ENCODE measurements around the gene ADAM15. TPM values are rescaled to one million over a fixed set of nuclear protein-coding genes. Genes with fewer than 3 reads are reported as not detected.

ADAM15 gene
- total and polyA plus RNA-seq, 2 of the 8 experiments (the other 6 are each of a cell fraction or from before 2014, with no cell fraction given), result 32.9 to 37.6 TPM

DNA sequence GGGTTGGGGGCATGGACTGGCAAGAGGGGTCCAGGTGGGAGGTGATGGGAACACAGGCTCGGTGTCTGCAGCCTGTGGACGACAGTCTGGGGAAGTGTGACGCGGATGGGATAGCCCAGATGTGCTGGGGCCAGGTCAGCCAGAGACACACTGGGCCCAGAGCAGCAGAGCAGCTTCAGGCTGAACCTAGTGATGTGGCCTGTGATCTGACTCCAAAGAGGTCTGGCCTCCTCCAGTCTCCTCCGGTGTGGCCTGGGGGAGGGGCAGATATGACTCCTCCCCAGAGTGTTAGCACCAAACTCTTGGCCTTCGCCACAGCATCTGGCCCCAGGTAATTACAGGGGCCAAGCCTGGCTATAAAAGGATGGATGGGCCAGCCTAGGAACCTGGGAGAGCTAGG, 41.0 kb downstream of the ADAM15 start:
- WGBS, 2 experiments (ENCODE audit: extremely low coverage in 1 of 2, insufficient coverage in 1 of 2, insufficient read length in 1 of 2, insufficient replicate concordance in 2 of 2, low coverage in 1 of 2, low lambda C conversion rate in 2 of 2, missing lambda C conversion rate in 1 of 2), result 98% methylated on average over 6 of the region's 6 CpGs; no CpG with 5 or more reads in 1 of the 2 experiments
- no peak overlapping the region for H4K5ac ChIP-seq (ENCODE audit: insufficient read length, low read depth, low read length)
- ChIA-PET POLR2A (ENCODE audit: partially characterized antibody) (interaction anchor here (0.7 to 1.8 kb wide), 5 partner anchors 20 to 81 kb away, joined by 4 to 7 read pairs (median 7); partner anchors contain the start of gene KRTCAP2), CTCF (ENCODE audit: partially characterized antibody) (interaction anchor here (0.8 to 6.3 kb wide), 35 partner anchors 12 to 226 kb away, joined by 3 to 215 read pairs (median 7); partner anchors contain the start of genes ADAM15, EFNA3, EFNA4 and KRTCAP2)
- peaks cover 0 to 10% (median 8%) of the 10 kb centered on the region in 4 experiments; a peak in 5 of 7 replicates for H3K4me1 ChIP-seq (replicated peaks in 1 of 4; ENCODE audit: control insufficient read depth in 3 of 4, insufficient read depth in 4 of 4, low read length in 3 of 4)
- H3K14ac ChIP-seq (ENCODE audit: insufficient read length), result no peak overlapping the region
- H3K56ac ChIP-seq (replicated peaks; ENCODE audit: insufficient read length, low read depth, low read length), result no peak overlapping the region
- no peak overlapping the region for H3K23ac ChIP-seq (ENCODE audit: insufficient read length)
- H2BK5ac ChIP-seq (ENCODE audit: low read depth, low read length), result no peak overlapping the region
- no peak overlapping the region for H3K9ac ChIP-seq (replicated peaks in 1 of 4; ENCODE audit: extremely low read depth in 1 of 4, low read depth in 3 of 4, low read length in 3 of 4)
- H3K79me1 ChIP-seq (ENCODE audit: low read depth, low read length), result no peaks in the 10 kb centered on the region
- no peaks in the 10 kb centered on the region for H3K79me2 ChIP-seq (ENCODE audit: control insufficient read depth in 1 of 2, insufficient read depth in 2 of 2, low read length in 2 of 2)
- no peak overlapping the region for H3K27ac ChIP-seq (ENCODE audit: low read depth, low read length)
- peak overlapping the region; percentile 21; the same call in 1 of the 2 replicates for H3K18ac ChIP-seq (ENCODE audit: extremely low read depth, low read length)
- peaks cover 0 to 13% (median 2%) of the 10 kb centered on the region in 4 experiments; a peak in 2 of 7 replicates for H3K27me3 ChIP-seq (replicated peaks in 1 of 4; ENCODE audit: control insufficient read depth in 3 of 4, extremely low read depth in 1 of 4, insufficient read depth in 3 of 4, low read length in 3 of 4)
- H4K20me1 ChIP-seq (replicated peaks in 1 of 2; ENCODE audit: control insufficient read depth in 1 of 2, insufficient read depth in 2 of 2, low read length in 2 of 2), result no peaks in the 10 kb centered on the region
- no peak overlapping the region for H2AFZ ChIP-seq (ENCODE audit: low read length)
- H3K4me2 ChIP-seq (ENCODE audit: insufficient read depth in 1 of 2, low read depth in 2 of 2, low read length in 2 of 2), result 0 out of 4 replicates have a peak overlapping the region, but pooled peaks of 1 of the 2 experiments have one; percentile 1
- peak overlapping the region; percentile 69; the same call in 1 of the 2 replicates for H2AK5ac ChIP-seq (ENCODE audit: low read depth, low read length)
- no peaks in the 10 kb centered on the region for H3K36me3 ChIP-seq (ENCODE audit: control insufficient read depth in 2 of 4, insufficient read depth in 4 of 4, low read length in 3 of 4)
- no peak overlapping the region for H4K8ac ChIP-seq (ENCODE audit: extremely low read depth, insufficient read depth, low read length)
- no peaks in the 10 kb centered on the region for H3K23me2 ChIP-seq (ENCODE audit: low read depth, low read length)
- no peak overlapping the region for H3K4ac ChIP-seq (replicated peaks; ENCODE audit: insufficient read length, low read depth, low read length)
- 0 out of 2 replicates have a peak overlapping the region, but pooled peaks have one; percentile 39 for H2BK12ac ChIP-seq (ENCODE audit: low read depth, low read length)
- no peak overlapping the region for H2BK120ac ChIP-seq (replicated peaks; ENCODE audit: low read depth, low read length)
- H3K4me3 ChIP-seq (ENCODE audit: extremely low read depth in 1 of 4, insufficient read depth in 2 of 4, low read depth in 3 of 4, low read length in 4 of 4), result no peak overlapping the region
- peak overlapping the region; percentile 90; the same call in 1 of the 2 replicates for H2BK15ac ChIP-seq (ENCODE audit: low read length)
- no peak overlapping the region for H4K91ac ChIP-seq (replicated peaks; ENCODE audit: insufficient read length, low read length)
- DNase-seq (ENCODE audit: low read depth in 1 of 2, low spot score in 2 of 2), result no peak
- no peaks in the 10 kb centered on the region for H3K9me3 ChIP-seq (ENCODE audit: insufficient read depth in 2 of 2, low read depth in 1 of 2, low read length in 1 of 2)
- H2BK20ac ChIP-seq (ENCODE audit: low read length), result no peak overlapping the region
- FAIRE-seq, result no peak
- TF ChIP-seq ZNF274 (IDR thresholded peaks at IDR 0.05; ENCODE audit: borderline replicate concordance, extremely low read depth, low read length) (no peak), NANOG (IDR thresholded peaks at IDR 0.05; ENCODE audit: insufficient read depth, low read depth, low read length, poor library complexity, severe bottlenecking) (no peak), HDAC2 (IDR thresholded peaks at IDR 0.05; ENCODE audit: borderline replicate concordance in 1 of 2, low read depth in 2 of 2, low read length in 2 of 2) (no peak), CTBP2 (IDR thresholded peaks at IDR 0.05; ENCODE audit: borderline replicate concordance, insufficient read depth, insufficient read length, low read length) (no peak), GTF2F1 (IDR thresholded peaks at IDR 0.05; ENCODE audit: borderline replicate concordance, low read depth, low read length) (no peak), POU5F1 (IDR thresholded peaks at IDR 0.05; ENCODE audit: low read depth, low read length) (no peak), BACH1 (IDR thresholded peaks at IDR 0.05; ENCODE audit: low read length) (no peak), GABPA (IDR thresholded peaks at IDR 0.05; ENCODE audit: borderline replicate concordance, insufficient read depth, low read length) (no peak), SIN3A (conservative IDR thresholded peaks at IDR 0.05 in 1 of 2, IDR thresholded peaks at IDR 0.05 in 1 of 2; ENCODE audit: low read depth in 1 of 2, low read length in 2 of 2) (no peak)
- TF ChIP-seq, protein P1, sequence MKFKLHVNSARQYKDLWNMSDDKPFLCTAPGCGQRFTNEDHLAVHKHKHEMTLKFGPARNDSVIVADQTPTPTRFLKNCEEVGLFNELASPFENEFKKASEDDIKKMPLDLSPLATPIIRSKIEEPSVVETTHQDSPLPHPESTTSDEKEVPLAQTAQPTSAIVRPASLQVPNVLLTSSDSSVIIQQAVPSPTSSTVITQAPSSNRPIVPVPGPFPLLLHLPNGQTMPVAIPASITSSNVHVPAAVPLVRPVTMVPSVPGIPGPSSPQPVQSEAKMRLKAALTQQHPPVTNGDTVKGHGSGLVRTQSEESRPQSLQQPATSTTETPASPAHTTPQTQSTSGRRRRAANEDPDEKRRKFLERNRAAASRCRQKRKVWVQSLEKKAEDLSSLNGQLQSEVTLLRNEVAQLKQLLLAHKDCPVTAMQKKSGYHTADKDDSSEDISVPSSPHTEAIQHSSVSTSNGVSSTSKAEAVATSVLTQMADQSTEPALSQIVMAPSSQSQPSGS (IDR thresholded peaks at IDR 0.05; ENCODE audit: low read length), result no peak

Data from H1 (cell line).